HG03097 (cell line): ENCODE data around the gene BLOC1S5.
A peak's percentile ranks its signal among the peaks of the same experiment; 100 is the strongest.

Experiments used
- ATAC-seq: cut with Tn5 transposase; IDR thresholded peaks from one replicate; pipeline ENCODE4 v1.9.1; 2021; ENCODE audit not compliant: unreplicated experiment, low FRiP score

Gene BLOC1S5, protein sequence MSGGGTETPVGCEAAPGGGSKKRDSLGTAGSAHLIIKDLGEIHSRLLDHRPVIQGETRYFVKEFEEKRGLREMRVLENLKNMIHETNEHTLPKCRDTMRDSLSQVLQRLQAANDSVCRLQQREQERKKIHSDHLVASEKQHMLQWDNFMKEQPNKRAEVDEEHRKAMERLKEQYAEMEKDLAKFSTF

GRCh38 chr6:8063761-8064637 lies at the start of gene BLOC1S5:
TSS of gene BLOC1S5 (minus strand) at chr6:8064389. CDS start at chr6:8064376, 13 bp downstream.
- ATAC-seq = peak; percentile 91

DNA sequence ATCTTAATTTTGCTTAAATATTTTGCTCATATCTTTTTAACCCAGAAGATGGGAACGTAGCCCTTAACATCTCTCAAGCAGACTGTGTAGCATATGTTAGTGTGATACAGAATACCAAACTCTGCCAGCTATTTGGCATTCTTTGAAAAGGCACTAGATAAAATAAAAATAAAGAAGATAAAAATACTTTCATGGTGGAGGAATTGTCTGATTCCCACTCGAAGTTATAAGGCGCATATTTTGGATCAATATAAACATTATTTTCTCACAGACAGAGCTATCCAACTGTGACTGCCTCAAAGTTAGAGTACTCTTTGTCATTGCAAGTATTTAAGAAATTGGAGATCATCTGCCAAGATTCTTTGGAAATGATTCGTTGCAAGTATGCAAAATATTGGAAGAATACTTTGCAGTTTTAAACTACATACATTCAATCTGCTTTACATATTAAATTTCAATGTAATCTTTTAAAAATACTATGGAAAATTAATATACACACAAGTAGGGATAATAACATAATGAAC lies 49.0 kb upstream of the BLOC1S5 start:
- no peak for ATAC-seq

DNA sequence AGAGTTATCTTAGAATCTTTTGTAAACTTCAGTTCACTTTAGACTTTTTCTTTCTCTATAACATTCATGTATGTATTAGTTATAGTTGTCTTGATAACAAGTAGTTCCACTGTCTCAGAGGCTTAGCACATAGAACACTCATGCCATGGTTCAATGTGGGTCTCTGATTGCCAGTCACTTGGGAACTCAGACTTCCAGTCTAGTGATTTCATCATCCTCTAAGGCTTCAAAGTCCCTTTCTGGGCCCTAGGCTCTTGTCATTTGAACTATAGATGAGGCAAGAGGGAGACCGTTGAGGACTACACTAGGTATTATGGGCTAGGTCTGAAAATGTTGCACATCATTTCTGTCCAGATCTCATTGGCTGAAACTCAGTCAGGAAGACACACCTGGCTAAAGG lies 46.5 kb upstream of the BLOC1S5 start:
- no peak for ATAC-seq

DNA sequence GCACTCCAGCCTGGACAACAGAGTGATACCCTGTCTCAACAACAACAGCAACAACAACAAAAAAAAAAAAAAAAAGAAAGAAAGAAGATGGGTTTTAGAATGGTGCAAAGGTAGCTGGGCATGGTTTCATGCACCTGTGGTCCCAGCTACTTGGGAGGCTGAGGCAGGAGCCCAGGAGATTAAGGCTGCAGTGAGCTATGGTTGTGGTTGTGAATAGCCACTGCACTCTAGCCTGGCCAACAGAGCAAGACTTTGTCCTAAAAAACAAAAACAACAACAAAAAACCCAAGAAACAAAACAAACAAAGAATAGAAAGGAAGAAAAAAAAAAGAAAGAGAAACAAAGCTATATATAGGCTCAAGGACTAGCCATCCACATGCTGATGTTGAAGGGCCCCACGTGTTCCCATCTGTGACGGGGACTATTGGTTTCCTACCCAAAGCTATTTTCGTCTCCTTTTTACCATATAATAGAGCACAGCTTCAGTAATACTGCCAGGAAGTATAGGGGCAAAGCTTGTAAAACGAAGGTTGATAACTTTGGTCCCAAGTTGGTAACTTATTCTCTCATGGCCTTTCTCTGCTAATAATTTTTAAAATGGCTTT lies 46.0 kb upstream of the BLOC1S5 start:
- ATAC-seq = no peak

GRCh38 chr6:8108759-8109539 lies 44.8 kb upstream of the BLOC1S5 start:
- no peak for ATAC-seq

- ATAC-seq = no peak
Measured at GRCh38 chr6:8108031-8108660, 44.0 kb upstream of the BLOC1S5 start.

DNA sequence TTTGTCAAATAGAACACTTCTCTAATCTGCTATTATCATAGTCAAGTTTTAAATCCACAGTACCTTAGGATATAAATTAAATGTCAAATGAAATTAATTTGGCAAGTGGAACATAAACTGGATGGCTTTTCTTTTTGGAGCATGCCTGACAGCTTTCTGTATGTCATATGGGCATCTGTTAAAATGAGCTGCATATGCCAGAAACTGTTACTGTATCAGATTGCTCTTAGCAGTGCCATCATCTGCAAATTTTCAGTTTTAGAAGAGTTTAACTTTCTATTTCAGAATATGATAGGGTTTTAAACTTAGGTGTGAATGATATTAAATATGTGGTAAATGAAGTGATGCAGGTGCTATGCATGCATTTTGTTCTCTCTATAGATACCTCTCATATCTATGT lies 41.6 kb upstream of the BLOC1S5 start:
- no peak for ATAC-seq

GRCh38 chr6:8103726-8104125 lies 39.5 kb upstream of the BLOC1S5 start:
- ATAC-seq = no peak

DNA sequence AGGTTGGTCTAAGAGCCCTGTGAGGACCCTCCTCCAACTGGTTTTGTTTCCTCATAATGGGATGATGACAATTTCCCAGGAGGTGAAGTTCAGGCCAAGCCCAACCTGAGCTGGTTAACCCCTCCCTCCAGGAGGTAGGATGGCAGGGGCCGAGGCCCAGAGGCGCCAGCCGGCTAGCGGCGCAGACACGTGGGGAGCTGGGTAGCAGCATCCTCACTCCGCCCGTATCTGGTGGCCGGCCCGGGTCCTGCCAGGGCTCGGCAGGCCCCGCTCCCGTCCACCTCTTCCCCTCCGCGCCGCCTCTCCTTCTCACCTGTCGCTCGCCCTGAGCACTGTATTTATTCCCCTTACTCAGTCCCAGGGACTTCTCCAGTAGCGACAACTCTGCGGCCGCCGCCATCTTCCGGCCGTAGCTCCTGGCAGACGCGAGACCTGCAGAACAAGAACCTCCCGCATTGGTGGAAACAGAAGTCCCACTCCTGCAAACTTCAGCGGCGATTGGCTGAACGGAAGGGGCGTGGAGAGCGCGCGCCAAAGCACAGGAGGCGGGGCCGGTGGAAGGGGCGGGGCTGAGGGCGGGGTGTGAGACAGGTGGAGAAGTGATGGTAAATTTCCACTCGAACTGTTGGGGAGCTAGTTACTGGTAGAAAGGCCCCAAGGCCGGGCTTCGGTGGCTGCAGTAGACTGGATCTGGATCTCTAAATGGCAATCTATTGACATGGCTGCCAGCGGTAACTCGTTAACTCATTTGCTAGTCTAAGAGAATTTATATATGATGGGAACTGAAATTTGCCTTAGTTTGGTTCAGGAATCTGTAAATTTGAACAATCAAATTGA lies 38.2 kb upstream of the BLOC1S5 start, which contains the start of gene EEF1E1:
Gene EEF1E1, minus strand, starts transcription at position 427 of the 837 bp plus-strand sequence. Its CDS starts 27 bp downstream, at position 400.
- peak; percentile 99 for ATAC-seq

DNA sequence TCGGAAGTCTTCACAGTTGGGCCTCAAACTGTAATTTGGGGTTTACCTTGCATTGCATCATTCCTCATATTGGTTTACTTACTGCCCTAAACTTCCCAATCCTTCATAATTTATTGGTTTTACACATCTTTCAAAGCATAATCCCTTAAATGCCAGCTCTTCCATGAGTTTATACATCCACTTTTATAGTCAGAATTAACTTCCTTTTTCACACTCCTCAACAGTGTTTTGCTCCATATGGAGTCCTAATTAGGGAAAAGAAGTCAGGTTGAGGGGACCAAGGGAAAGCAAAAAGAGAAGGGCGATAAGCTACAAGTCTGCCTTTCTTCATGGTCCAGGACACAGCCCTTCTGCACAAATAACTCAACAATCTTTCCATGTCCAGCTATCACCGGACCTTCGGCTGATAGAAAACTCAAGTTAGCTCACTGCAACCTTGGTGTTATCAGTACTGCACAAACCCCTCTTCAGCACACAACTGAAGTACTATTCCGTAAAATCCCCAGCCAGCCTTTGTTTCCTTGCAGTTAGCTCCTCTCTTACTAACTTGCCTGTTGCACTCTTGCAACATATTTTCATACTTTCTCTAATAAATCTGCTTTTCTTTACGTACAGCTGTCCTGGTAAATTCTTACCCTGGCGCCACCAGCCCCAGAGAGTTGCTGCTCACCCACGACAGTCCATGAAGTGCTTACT lies 36.1 kb upstream of the BLOC1S5 start:
- ATAC-seq = no peak

DNA sequence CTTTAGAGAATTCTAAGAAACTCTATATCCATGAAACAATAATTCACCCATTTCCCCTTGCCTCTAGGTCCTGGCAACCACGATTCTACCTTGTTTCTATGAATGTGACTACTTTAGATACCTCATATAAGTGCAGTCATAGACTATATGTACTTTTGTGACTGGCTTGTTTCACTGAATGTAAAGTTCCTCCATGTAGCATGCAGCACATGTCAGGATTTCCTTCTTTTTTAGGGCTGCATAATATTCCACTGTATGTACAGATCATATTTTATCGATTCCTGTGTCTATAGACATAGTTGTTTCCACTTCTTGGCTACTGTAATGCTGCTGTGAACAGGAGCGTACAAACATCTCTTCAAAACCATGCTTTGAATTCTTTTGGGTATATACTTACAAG lies 26.5 kb upstream of the BLOC1S5 start:
- no peak for ATAC-seq

GRCh38 chr6:8088886-8089285 lies 24.7 kb upstream of the BLOC1S5 start:
- no peak for ATAC-seq

- ATAC-seq = no peak
Measured at GRCh38 chr6:8087870-8088754, 23.9 kb upstream of the BLOC1S5 start.

- no peak for ATAC-seq
Measured at GRCh38 chr6:8086755-8087306, 22.6 kb upstream of the BLOC1S5 start.

DNA sequence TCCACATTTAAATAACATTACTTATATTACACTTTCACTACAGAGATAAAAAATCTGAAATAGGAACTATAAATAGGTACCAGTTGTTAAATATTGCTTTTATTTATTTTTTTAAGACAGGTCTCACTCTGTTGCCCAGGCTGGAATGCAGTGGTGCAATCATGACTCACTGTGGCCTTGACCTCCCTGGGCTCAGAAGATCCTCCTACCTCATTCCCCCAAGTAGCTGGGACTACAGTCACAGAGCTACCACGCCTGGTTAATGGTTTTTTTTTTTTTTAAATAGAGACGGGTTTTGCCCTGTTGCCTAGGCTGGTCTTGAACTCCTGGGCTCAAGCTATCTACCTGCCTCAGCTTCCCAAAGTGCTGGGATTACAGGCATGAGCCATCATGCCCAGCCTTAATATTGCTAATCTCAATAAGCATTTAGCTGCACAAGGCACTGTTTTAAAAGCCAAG lies 20.9 kb upstream of the BLOC1S5 start:
- ATAC-seq = no peak

DNA sequence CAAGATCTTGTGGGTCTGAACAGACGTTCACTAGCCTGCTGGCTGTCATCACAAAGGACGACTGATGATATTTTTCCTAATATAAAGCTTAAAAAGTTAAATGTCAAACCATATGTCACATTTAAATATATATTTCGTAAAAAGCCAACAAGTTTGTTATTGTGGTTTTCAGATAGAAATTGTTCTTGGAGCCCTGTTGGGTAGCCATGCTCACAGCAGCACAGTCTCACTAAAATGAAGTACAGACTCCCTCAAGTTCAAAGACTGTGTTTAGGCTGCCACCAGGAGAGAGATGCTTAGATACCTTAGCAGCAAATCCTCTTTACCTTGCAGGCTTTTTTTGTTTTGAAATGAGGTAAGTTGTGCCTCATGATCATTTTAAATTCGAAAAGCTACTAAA lies 20.4 kb upstream of the BLOC1S5 start:
- no peak for ATAC-seq
